HUES6 (cell line): ENCODE results near the gene OR6S1.
"Not testable (repeated sequence)": the region's sequence is repeated elsewhere in the genome, so short reads cannot be mapped to it uniquely, and the experiment has no call there.

Source experiments
- H3K27ac ChIP-seq: 2 replicates; pipeline ENCODE4 v1.7.0; 2013; ENCODE audit warnings: low read depth, mild to moderate bottlenecking, low read length, inconsistent platforms
- H3K27me3 ChIP-seq: 2 replicates; pipeline ENCODE4 v1.6.1; 2013; ENCODE audit warnings: low read length; ENCODE audit not compliant: control insufficient read depth, insufficient read depth
- H3K36me3 ChIP-seq: 2 replicates; pipeline ENCODE4 v1.6.1; 2013; ENCODE audit warnings: low read length; ENCODE audit not compliant: control insufficient read depth, insufficient read depth
- H3K4me1 ChIP-seq: 2 replicates; pipeline ENCODE4 v1.6.1; 2013; ENCODE audit warnings: low read length; ENCODE audit not compliant: control insufficient read depth, insufficient read depth
- H3K4me3 ChIP-seq: 2 replicates; pipeline ENCODE4 v1.5.1; 2013; ENCODE audit warnings: low read depth, low read length
- H3K9ac ChIP-seq: one replicate; pipeline ENCODE4 v1.6.1; 2013; ENCODE audit warnings: mild to moderate bottlenecking, low read length
- H3K9me3 ChIP-seq: 2 replicates; pipeline ENCODE4 v1.6.1; 2013; ENCODE audit warnings: low read depth, low read length; ENCODE audit not compliant: control insufficient read depth, insufficient read depth

Gene OR6S1

DNA sequence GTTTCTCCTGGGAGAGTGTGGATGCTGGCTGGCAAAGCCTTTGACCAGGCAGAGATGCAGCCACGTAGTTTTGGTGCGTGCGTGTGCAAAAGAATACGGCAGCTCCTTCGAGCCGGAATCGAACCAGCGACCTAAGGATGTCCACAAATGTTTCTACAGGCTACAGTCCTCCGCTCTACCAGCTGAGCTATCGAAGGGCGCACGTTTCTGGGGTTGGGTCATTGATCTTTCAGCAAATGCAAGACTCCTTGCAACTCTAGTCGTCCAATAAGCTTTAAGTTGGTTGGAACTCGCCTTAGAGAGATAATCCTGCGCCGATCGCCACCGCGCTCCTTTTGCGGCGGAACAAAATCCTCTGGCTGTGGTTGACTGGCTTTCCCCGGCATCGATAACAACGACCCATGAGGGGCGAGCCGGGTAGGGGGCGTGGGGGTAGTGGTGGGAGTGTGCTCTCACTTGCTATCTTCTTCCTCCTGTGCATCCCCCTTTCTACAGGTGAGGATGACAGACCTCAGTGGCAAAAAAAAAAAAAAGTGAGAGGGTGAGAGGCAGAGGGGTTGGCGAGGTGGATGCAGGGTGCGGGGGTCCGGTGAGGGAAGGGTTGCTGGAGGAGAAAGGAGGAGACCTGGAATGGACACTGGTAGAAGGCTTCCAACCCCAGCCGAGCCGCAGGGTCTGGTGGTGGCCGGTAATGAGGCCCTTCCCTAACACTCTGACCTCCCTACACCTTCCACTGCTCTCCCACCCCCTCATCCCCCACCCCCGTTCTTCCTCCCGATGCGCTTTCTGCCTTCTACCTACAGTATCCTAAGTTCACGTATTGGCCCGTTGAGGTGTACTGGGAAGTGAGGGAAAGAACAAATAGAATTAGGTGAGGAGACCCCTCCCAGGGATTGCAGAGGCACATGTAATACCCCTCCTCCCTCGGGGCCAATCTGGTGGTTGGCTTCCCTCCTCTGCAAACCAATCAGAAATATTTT lies 11.8 kb upstream of the OR6S1 start:
- Histone ChIP-seq H3K4me1 (peaks cover 7% of the 10 kb centered on the region; the same call in 1 of the 2 replicates), H3K36me3 (no peaks in the 10 kb centered on the region), H3K27ac (no peak overlapping the region), H3K9me3 (no peaks in the 10 kb centered on the region), H3K9ac (peak overlapping the region; percentile 20), H3K4me3 (peak overlapping the region; percentile 70), H3K27me3 (peaks cover 26% of the 10 kb centered on the region)

DNA sequence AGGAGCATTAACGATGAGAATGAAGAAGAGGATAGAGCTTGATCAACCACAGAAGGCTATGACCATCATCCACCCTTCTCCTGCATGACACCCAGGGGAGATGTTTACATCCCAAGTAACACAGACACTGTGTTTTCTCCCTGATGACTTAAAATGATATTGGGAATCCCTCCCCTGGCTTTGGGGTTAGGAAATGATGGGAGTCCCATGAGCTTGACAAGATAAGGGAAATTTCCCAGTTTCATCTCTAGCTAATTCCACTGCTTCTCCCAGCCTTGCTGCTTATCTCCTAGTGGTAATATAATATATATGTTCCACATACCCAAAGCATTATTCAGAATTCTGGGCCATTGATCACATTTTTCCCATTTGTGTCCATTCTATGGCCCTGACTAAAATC lies 4.0 kb upstream of the OR6S1 start:
- Histone ChIP-seq H3K4me1 (peaks cover 15% of the 10 kb centered on the region; the same call in 1 of the 2 replicates), H3K27me3 (0 out of 2 replicates have a peak, but pooled peaks cover 2% of the 10 kb centered on the region), H3K4me3 (no peak overlapping the region), H3K36me3 (no peaks in the 10 kb centered on the region), H3K9ac (no peak overlapping the region), H3K27ac (no peak overlapping the region), H3K9me3 (no peaks in the 10 kb centered on the region)

DNA sequence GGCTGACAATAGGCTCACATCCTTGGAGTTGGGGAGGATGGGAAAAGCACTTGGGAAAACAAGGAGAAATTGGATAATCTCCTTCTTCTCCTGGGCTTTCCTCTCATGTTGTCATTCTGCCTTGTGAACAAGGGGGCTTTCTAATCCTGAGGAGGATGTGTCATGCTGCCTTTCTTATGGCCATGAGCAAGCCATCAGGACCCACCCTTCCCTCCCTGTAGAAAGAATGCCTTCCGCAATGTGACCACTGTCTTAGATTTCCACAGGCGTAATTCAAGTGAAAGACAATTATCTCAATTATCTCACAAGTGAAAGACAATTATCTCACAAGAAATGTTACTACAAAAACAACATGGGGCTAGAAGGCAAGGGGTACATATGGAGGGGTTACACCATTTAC lies 3.0 kb upstream of the OR6S1 start:
- Histone ChIP-seq H3K27me3 (0 out of 2 replicates have a peak, but pooled peaks cover 2% of the 10 kb centered on the region), H3K4me3 (no peak overlapping the region), H3K4me1 (peaks cover 15% of the 10 kb centered on the region; the same call in 1 of the 2 replicates), H3K9ac (no peak overlapping the region), H3K36me3 (no peaks in the 10 kb centered on the region), H3K9me3 (no peaks in the 10 kb centered on the region), H3K27ac (no peak overlapping the region)

DNA sequence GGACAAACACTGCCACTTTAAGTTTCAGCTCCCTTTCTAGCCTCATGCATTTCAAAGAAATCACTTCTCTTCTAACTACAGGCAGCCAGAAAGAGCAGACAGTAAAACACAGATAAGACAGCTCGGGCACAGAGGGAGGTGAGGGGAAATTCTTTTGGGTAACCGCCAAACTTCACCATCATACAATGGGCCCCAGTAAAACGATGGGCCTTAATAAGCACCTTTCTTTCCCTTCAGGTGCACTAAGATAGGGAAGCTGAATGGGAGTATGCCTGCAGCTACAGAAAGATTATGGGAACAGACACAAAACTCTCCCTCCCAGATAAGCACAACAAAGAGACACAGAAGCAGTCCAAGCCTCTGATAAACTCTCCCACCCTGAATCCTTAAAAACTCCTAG lies 1.3 kb upstream of the OR6S1 start:
- H3K27me3 ChIP-seq, H3K9ac ChIP-seq: not testable (repeated sequence)

DNA sequence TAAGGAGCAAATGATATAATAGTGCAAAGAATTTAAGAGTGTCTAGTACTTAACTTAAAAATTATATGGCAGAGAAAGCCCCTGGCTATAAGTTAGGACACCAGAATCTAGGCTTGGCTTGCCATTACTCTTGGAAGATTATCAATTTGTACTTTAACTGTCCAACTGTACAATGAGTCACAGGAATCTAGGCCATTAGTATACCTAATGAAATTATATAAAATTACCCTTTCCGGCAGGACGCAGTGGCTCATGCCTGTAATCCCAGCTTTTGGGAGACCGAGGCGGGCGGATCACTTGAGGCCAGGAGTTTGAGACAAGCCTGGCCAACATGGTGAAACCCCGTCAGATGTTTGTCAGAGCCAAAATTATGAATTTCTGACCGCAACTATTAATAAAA lies 691 bp upstream of the OR6S1 start:
- peaks cover 2% of the 10 kb centered on the region; the same call in 1 of the 2 replicates for H3K27me3 ChIP-seq
- H3K9ac ChIP-seq: no peak overlapping the region
- no peaks in the 10 kb centered on the region for H3K36me3 ChIP-seq
- no peak overlapping the region for H3K27ac ChIP-seq
- H3K9me3 ChIP-seq: no peaks in the 10 kb centered on the region
- no peak overlapping the region for H3K4me3 ChIP-seq
- peaks cover 15% of the 10 kb centered on the region; the same call in 1 of the 2 replicates for H3K4me1 ChIP-seq

More for the DNA sequence above, 1.3 kb upstream of the OR6S1 start:
- H3K4me3 ChIP-seq, H3K27ac ChIP-seq, H3K9me3 ChIP-seq, H3K36me3 ChIP-seq: not testable (repeated sequence)
- H3K4me1 ChIP-seq: peaks cover 15% of the 10 kb centered on the region; the same call in 1 of the 2 replicates

DNA sequence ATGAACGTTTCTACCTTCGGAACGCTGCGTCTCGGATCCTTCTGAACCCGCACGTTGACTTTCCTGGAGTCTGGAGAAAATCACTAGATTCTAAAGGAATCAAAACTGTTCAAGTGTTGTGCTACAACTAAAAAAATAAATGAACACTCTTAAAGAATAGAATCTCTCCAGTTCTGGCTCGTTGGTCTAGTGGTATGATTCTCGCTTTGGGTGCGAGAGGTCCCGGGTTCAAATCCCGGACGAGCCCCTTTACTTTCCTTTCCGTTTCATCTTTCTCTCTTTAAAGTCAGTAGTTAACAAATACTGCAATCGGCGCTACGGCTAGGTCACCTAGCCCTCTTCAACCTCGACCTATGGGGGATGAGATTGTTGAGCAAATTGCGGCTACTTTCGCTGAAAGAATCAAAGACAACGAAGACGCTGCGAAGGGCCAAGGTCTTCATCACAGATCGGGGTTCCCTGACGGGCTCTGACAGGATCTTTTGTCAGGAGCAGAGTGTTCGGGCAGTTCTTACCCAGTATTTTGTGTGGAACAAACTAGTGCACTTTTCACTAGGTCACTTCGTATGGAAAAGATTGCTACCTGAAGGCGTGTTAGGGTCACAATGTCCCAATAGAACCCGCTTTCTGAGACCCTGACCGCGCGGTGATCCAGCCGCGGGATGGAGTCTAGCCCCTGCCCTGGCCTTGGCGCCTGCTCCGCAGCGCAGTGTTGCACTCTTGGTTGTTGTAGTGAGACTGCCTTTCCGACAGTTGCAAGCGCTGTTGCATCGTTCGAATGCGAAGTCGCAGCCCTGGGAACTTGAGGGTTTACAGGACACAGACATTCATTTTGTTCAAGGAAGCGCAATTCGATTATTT lies 8.4 kb downstream of the OR6S1 start:
- Histone ChIP-seq H3K27ac (no peak overlapping the region), H3K27me3 (peaks cover 17% of the 10 kb centered on the region), H3K9ac (peak overlapping the region; percentile 53), H3K9me3 (no peaks in the 10 kb centered on the region), H3K36me3 (no peaks in the 10 kb centered on the region), H3K4me3 (peak overlapping the region; percentile 91), H3K4me1 (peaks cover 5% of the 10 kb centered on the region; the same call in 1 of the 2 replicates)

DNA sequence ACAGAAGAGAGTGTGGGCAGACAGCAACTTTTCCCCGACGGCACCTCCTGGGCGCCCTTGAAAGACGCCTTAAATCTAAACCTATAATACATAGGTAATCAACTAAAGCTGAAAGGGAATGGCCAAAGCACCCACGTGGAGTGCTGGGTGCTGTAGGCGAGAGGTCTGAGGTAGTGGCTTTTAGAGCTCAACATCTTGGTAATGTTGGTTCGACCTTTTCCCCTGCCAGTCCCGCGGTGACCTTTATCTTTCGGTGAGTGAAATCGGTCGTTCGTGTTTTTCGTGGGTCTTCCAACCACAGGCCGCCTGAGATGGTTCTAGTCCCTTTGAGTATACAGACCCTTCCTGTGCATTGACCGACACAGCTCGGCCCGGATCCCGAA lies 9.1 kb downstream of the OR6S1 start:
- peak overlapping the region; percentile 47 for H3K9ac ChIP-seq
- H3K27me3 ChIP-seq: peaks cover 23% of the 10 kb centered on the region
- H3K27ac ChIP-seq: no peak overlapping the region
- H3K4me3 ChIP-seq: peak overlapping the region; percentile 91
- no peaks in the 10 kb centered on the region for H3K36me3 ChIP-seq
- H3K9me3 ChIP-seq: no peaks in the 10 kb centered on the region
- H3K4me1 ChIP-seq: peaks cover 11% of the 10 kb centered on the region

DNA sequence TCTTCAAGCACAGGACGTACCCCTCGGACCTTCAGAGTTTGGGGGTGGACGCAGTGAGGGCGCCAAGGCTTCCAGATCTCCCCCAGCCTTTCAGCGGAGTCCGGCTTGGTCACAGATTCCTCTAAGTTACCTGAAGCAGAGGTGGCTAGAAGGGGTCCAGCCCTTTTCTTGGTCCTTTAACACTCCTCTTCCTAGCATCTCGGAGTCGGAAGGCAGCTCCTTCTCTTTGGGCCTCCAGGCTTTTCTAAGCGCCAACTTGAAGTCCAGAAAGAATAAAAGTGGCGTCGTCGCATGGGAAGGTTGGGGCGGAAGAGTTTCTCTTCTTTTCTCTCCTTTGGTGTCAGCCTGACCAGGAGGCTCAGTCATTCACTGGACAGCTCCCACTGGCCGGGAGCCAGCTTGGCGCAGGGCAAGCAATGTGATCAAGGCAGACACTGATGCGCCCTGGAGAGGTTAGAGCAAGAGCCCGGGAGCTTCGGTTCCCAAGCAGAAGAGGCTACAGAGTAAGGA lies 9.6 kb downstream of the OR6S1 start:
- peak overlapping the region; percentile 40 for H3K9ac ChIP-seq

DNA sequence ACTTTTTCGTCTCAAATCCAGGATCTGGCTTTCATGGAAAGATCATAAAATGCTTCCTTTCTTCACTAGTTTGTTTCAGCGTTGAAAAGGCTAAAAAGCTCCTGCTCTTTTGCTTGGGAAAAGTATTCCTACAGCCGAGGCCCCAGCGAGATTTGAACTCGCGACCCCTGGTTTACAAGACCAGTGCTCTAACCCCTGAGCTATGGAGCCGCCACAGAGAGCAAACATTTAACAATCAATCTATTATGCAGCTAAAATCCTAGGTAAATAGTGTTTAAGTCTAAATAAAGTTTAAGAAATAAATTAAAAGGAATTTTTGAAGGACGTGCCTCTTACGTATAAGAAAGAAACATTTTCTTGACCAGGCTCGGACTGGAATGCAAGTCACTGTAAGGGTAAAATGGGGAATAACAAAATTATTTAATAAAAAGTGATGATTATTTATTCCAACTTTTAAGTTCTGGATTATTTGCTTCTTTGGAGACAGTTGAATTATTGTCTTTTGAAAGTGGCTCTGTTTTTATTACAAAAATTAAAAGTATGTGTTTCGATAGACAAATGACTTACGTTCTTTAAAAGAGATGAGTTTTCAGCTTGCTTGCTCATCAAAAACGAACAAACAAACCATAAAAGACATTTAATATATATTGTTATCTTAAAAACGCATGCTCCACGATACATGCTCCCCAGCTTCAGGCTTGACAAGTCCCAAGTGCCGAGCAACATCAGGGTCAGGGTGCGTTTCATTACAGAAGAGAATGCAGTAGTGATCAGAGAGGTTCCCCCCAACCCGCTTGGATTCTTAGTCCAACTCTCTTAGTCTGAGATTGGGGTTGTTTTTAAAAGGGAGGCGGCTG lies 10.2 kb downstream of the OR6S1 start:
- Histone ChIP-seq H3K9me3 (no peaks in the 10 kb centered on the region), H3K4me3 (peak overlapping the region; percentile 91), H3K36me3 (no peaks in the 10 kb centered on the region), H3K27me3 (peaks cover 35% of the 10 kb centered on the region), H3K27ac (no peak overlapping the region), H3K4me1 (peaks cover 11% of the 10 kb centered on the region), H3K9ac (peak overlapping the region; percentile 78)

More for the DNA sequence above, 9.6 kb downstream of the OR6S1 start:
- Histone ChIP-seq H3K27me3 (peaks cover 28% of the 10 kb centered on the region), H3K9me3 (no peaks in the 10 kb centered on the region), H3K27ac (no peak overlapping the region), H3K4me1 (peaks cover 11% of the 10 kb centered on the region), H3K4me3 (peak overlapping the region; percentile 91), H3K36me3 (no peaks in the 10 kb centered on the region)
